Panc1 (cell line): ENCODE results near the gene SVIP. TPM values are rescaled to one million over a fixed set of nuclear protein-coding genes. Genes with fewer than 3 reads are reported as not detected.

Source experiments
- ATAC-seq: fragments of 200-7000 bp; cut with Tn5 transposase; 2 replicates; pipeline ENCODE4 v1.9.1; 2020; ENCODE audit warnings: mild to moderate bottlenecking, moderate library complexity
- BruUV-seq: library from RNA; stranded (reverse); fragments of 400-500 nt; replicated peaks from 2 replicates; lab custom pipeline; 2021; lab: Mats Ljungman, UMichigan
- CTCF ChIA-PET: fragments of 300-600 bp; sonication (Branson Sonifier 250); formaldehyde crosslinking; loops from one replicate; lab custom pipeline; 2022; ENCODE audit warnings: antibody characterized with exemption; lab: Charles Lee
- POLR2A ChIA-PET: fragments of 300-600 bp; sonication (Branson Sonifier 250); formaldehyde crosslinking; loops from one replicate; lab custom pipeline; 2022; ENCODE audit warnings: antibody characterized with exemption; lab: Charles Lee
- DNase-seq: peaks from one replicate; pipeline ENCODE4 v3.0.0-alpha.2; 2010; ENCODE audit warnings: low read depth, low spot score
- H3K27ac ChIP-seq: 2 replicates; pipeline ENCODE4 v1.5.1; 2011; ENCODE audit warnings: mild to moderate bottlenecking, low read length, inconsistent platforms
- H3K27me3 ChIP-seq: fragments of 200-500 bp; sonication (Bioruptor generic); 2 replicates; pipeline ENCODE4 v1.6.0; 2014; ENCODE audit warnings: low read length, inconsistent platforms; ENCODE audit not compliant: control insufficient read depth, insufficient read depth
- H3K36me3 ChIP-seq: fragments of 200-500 bp; sonication (Bioruptor generic); 2 replicates; pipeline ENCODE4 v1.5.1; 2014; ENCODE audit warnings: inconsistent platforms, mild to moderate bottlenecking, low read length, moderate library complexity; ENCODE audit not compliant: control insufficient read depth, insufficient read depth
- H3K4me1 ChIP-seq: 2 replicates; pipeline ENCODE4 v1.5.1; 2011; ENCODE audit warnings: inconsistent platforms, mild to moderate bottlenecking, low read length, moderate library complexity; ENCODE audit not compliant: control insufficient read depth, insufficient read depth
- H3K4me3 ChIP-seq, 2 experiments: 2 replicates each; pipeline ENCODE4 v1.5.1; 2011 to 2012; ENCODE audit warnings: low read depth in 2 of 2, low read length in 2 of 2, mild to moderate bottlenecking in 2 of 2, inconsistent platforms in 1 of 2, moderate library complexity in 1 of 2
- H3K9me3 ChIP-seq: fragments of 200-500 bp; sonication (Bioruptor generic); 2 replicates; pipeline ENCODE4 v1.5.1; 2014; ENCODE audit warnings: low read depth, mild to moderate bottlenecking, inconsistent platforms, low read length, moderate library complexity; ENCODE audit not compliant: control insufficient read depth, insufficient read depth
- CTCF ChIP-seq: fragments of 450-650 bp; IDR thresholded peaks from 2 replicates; pipeline ENCODE4 v1.5.1; 2017; ENCODE audit warnings: mild to moderate bottlenecking
- POLR2AphosphoS5 ChIP-seq: IDR thresholded peaks from 2 replicates; pipeline ENCODE4 v1.6.1; 2012; ENCODE audit warnings: mild to moderate bottlenecking, low read depth, low read length, moderate library complexity
- REST ChIP-seq, 2 experiments: IDR thresholded peaks; 2 replicates each; pipeline ENCODE4 v1.6.1; 2011 to 2012; ENCODE audit warnings: low read depth in 2 of 2, control low read depth in 1 of 2, low read length in 1 of 2, mild to moderate bottlenecking in 1 of 2, moderate library complexity in 1 of 2; ENCODE audit not compliant: insufficient read depth in 1 of 2
- SIN3A ChIP-seq: IDR thresholded peaks from 2 replicates; pipeline ENCODE4 v1.6.1; 2012; ENCODE audit warnings: low read depth, mild to moderate bottlenecking, low read length, moderate library complexity, borderline replicate concordance; ENCODE audit not compliant: insufficient read depth
- in situ Hi-C: cut with HindIII; loops from 2 replicates; pipeline ENCODE4 v1.10.0; 2016; ENCODE audit warnings: low sequenced_read_pairs, low pct_unique_long_range_greater_than_20kb
- intact Hi-C: fragments of 100-400 bp; cut with micrococcal nuclease; formaldehyde crosslinking; loops from one replicate; pipeline ENCODE4 v1.10.0; 2022; ENCODE audit not compliant: unreplicated experiment
- total RNA-seq: library from RNA; stranded (reverse); gene quantifications from one replicate; pipeline ENCODE4 v1.2.1, GENCODE V29; 2021; ENCODE audit not compliant: unreplicated experiment

The SVIP gene
- total RNA-seq, 1 experiment from 2014 or later = 13.4 TPM

- H3K4me3 ChIP-seq = no peak overlapping the region
- no peaks in the 10 kb centered on the region for H3K27me3 ChIP-seq
- H3K27ac ChIP-seq = no peak overlapping the region
- intact Hi-C loops (no loop called here), in situ Hi-C loops (no loop called here)
- no TSS peak for BruUV-seq
- H3K9me3 ChIP-seq = no peaks in the 10 kb centered on the region
- no peaks in the 10 kb centered on the region for H3K4me1 ChIP-seq
- H3K36me3 ChIP-seq = no peaks in the 10 kb centered on the region
- TF ChIP-seq SIN3A (no peak), POLR2AphosphoS5 (no peak), REST (IDR thresholded peaks at IDR 0.05; ENCODE audit: insufficient read depth in 1 of 2, low read depth in 2 of 2, low read length in 1 of 2) (no peak), CTCF (no peak)
- DNase-seq = no peak
- ChIA-PET POLR2A (no interaction called here), CTCF (no interaction called here)
- ATAC-seq = no peak
Observed at GRCh38 chr11:22769081-22769480, 60.5 kb downstream of the SVIP start.

Other genes starting within 250 kb of the SVIP start
- 11.6 TPM for gene FANCF, start 204.0 kb downstream of the SVIP start, total RNA-seq
- 0.87 TPM for gene GAS2, start 163.2 kb downstream of the SVIP start, total RNA-seq
- gene CCDC179, start 30.7 kb upstream of the SVIP start, total RNA-seq = not detected